AG09319 (cell line): ENCODE results near the gene ESPN.

Source experiments
- DNase-seq: peaks from one replicate; pipeline ENCODE4 v3.0.0-alpha.2; 2010; ENCODE audit warnings: low read depth; ENCODE audit errors: extremely low read depth
- TF ChIP-seq, protein P1 (sequence below): IDR thresholded peaks from 2 replicates; pipeline ENCODE4 v1.5.1; 2011; ENCODE audit warnings: low read depth, mild to moderate bottlenecking, inconsistent platforms, low read length, moderate library complexity

Gene ESPN

DNA sequence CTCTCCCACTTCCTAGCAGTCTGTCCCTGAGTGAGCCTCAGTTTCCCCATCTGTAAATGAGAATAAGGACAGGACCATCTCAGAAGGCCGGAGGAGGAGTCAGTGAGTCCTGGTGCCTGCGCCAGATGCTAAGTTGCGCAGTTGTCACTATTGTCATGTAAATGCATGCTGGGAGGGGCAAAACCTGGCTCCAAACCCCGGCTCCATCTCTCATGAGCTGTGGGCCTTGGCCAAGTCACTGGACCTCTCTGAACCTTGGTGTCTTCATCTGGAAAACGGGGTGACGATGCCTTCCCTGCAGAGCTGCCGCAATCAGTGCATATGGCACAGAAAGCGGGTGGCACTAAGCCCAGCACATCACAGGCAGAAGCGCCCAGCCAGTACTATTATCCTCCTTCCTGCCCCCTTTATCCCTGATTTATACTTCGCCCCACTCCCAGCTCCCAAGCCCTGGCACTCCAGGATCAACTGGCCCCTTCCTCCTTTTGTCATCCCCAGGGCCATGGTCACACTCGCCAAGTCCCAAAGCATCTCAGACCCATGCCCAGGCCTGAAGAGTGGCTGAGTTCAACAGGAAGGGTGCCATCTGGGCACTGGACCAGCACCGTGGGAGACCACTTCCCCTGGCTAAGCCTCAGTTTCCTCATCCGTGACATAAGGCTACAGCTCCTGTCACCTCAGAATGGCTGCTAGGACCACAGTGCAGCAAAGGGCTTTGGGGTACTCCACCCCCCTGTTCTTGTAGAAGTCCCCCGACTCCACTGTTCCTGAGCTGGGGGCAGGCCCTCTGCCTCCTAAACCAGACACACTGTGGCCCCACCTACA is 71.2 kb downstream of the ESPN start:
- TF ChIP-seq, protein P1, sequence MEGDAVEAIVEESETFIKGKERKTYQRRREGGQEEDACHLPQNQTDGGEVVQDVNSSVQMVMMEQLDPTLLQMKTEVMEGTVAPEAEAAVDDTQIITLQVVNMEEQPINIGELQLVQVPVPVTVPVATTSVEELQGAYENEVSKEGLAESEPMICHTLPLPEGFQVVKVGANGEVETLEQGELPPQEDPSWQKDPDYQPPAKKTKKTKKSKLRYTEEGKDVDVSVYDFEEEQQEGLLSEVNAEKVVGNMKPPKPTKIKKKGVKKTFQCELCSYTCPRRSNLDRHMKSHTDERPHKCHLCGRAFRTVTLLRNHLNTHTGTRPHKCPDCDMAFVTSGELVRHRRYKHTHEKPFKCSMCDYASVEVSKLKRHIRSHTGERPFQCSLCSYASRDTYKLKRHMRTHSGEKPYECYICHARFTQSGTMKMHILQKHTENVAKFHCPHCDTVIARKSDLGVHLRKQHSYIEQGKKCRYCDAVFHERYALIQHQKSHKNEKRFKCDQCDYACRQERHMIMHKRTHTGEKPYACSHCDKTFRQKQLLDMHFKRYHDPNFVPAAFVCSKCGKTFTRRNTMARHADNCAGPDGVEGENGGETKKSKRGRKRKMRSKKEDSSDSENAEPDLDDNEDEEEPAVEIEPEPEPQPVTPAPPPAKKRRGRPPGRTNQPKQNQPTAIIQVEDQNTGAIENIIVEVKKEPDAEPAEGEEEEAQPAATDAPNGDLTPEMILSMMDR, result no peak
- no peak for DNase-seq

DNA sequence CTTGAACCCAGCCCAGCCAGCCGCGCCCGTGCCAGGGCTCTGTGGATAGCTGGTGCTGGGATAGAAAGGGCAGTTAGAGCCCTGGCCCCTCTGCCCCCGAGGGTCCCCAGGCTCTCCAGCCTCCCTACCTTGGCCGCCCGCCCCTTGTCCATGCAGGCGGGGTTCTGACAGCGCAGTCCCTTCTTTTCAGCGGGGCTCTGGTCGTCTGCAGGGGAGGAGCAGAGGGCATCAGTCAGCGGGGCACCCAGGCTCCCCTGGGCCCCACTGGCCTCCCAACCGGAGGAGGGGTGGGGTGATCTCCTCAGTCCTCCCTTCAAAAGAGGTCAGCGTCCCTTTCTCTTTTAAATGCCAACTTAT is 71.8 kb downstream of the ESPN start:
- TF ChIP-seq, protein P1, result no peak
- DNase-seq, result no peak

DNA sequence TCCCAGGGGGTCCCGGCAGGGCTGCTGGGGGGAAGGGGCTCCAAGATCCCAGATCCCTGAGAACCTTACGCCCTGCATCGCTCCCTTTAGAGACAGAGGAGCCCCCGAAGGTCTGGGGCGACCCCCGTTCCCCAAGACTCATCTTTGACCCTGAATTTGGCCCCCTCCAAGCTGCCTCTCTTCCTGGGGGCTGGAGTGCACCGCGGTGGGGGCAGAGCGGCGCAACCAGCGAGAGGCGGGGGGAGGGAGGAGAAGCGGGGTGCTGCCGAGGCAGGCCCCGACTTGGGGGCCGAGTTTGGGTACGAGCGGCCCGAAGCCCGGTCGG is 72.3 kb downstream of the ESPN start:
- TF ChIP-seq, protein P1, result no peak
- no peak for DNase-seq

DNA sequence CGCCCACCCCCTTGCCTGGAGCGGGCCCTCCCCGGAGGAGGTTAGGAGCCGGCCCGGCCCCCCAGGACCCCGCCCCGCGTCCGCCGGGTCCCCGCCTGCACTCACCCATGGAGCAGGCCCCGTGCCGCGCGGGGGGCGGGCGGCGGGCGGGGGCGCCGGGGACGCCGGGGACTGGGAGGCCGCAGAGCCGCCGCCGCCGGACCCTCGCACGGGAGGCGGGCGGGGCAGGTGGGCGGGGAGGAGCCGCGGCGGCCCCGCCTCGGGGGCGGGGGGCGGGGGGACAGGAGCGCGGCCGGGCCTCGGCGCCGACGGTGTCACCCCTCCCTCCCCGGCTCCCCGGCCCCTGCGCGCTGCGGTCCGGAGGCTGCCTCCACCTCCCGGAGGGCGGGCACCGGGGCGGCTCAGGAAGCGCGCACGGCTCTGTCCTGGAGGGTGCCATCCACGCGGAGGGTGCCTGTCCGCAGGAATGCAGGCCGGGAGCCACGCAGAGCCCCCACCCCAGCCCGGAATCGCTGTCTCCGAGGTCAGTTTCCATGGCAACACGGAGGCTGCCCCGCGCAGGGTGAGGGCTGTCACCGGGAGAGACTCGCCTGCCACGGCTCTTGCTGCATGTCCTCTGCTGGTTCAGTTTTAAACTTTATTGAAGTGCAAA is 72.8 kb downstream of the ESPN start:
- no peak for DNase-seq
- TF ChIP-seq, protein P1, result no peak

DNA sequence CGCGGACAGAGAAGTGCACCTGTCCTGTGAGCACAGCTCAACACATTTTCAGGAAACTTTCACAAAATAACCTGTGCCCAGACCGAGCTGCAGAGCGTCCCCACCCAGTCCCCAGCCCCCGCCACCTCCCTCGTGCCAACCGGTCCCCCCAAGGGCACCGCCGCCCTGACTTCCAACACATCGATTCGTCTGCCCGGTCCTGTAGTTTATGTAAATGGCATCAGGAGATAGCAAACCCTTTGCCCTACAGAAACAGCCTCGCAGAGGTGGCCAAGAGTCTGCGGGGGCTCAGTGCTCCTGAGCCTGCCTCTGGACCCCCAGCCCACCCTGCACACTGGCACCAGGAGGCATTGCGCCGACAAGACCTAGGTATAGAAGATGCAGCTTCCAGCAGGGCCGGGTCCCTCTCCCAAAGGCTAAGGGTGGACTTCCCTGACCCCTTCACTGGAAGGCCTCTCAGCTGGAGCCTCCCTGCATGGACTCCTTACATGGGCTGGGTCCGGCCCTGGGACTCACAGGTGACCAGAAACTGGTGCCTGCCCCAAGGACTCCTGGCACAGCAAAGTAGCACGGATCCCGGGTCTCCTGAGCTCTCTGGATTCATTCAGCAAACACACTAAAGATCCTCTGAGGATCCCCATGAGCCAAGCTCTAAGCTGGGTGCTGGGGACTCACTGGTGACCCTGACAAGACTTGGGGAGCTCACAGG is 73.4 kb downstream of the ESPN start:
- no peak for DNase-seq

DNA sequence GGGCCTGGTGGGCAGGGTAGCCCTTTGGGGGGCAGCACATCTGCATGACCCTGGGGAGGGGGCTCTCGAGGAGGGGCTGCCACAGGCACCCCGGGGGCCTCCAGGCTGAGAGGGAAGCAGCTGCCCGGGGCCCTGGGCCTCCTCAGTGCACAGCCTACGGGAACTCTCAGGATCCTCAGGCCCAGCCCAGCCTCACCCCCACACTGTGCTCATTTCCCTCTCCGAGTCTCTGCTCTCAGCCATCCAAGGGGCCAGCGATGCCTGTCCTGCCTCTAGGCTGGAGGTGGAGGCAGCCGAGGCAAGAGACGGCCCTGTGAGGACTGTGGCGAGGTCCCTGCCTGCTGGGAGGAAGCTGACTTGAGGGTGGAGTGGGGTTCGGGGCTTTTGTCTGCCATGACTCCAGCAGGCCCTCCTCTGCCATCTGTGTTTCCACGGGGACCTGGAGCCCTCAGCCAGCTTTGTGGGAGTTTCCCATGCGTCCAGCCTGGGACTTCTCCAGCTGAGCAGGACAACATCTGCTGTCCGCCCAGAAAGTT is 74.1 kb downstream of the ESPN start:
- DNase-seq, result no peak
- TF ChIP-seq, protein P1, result no peak

More for the DNA sequence above, 73.4 kb downstream of the ESPN start:
- TF ChIP-seq, protein P1, result no peak

DNA sequence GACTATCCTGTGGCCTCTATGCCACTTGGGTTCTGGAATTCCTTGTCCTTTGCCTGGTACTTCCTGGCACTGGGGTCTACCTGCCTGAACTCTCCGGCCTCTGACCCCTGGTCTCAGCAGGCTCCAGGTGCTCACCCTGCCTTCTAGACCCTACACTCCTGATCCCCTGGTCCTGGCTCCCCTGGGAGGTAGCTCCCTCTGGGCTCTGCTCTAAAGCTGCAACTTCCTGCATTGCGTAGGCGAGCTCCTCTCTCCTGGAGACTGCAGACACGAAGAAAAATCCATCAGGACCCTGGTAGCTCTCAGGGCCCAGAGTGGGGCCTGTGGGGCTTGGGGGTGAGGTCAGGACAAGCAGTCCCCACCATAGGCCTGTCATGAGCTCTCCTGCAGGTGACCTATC is 74.7 kb downstream of the ESPN start:
- DNase-seq, result no peak
- TF ChIP-seq, protein P1, result no peak
